ENCODE data around the gene SLIT3.

DNA sequence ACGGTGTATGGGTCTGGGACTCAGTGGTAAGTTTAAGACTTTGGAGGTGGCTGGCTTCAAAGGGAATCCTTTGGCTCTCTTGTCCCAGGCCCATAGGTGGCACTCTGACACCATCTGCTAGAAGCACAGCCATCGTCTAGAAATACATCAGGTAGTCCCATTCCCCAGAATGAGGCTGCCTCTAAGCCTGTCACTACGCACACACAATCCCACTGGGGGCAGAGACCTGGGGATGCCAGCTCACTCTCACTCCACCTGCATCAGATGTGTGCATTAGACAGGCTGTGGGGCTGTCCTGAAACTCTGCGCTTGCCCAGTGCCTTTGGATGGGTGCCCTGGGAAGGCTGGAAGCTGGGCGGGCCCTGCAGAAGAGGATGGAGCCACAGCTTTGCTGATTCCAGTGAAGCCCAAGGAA lies 594.3 kb downstream of the SLIT3 start:
- TF ChIP-seq YY1 (IDR thresholded peaks at IDR 0.05; ENCODE audit: extremely low read depth, insufficient replicate concordance, low read depth, low read length) (no peak), ZNF274 (IDR thresholded peaks at IDR 0.05; ENCODE audit: low read depth, low read length) (no peak), POLR2AphosphoS5 (IDR thresholded peaks at IDR 0.05; ENCODE audit: low read depth, low read length) (no peak), EZH2phosphoT487 (IDR thresholded peaks at IDR 0.05; ENCODE audit: borderline replicate concordance) (no peak), EGR1 (IDR thresholded peaks at IDR 0.05; ENCODE audit: low read depth) (no peak), POLR2A (IDR thresholded peaks at IDR 0.05; ENCODE audit: borderline replicate concordance, extremely low read depth, insufficient read depth, insufficient read length) (no peak), EZH2 (IDR thresholded peaks at IDR 0.05) (no peak), JUND (IDR thresholded peaks at IDR 0.05) (no peak), ZFX (IDR thresholded peaks at IDR 0.05) (no peak)
- TF ChIP-seq, protein P1, sequence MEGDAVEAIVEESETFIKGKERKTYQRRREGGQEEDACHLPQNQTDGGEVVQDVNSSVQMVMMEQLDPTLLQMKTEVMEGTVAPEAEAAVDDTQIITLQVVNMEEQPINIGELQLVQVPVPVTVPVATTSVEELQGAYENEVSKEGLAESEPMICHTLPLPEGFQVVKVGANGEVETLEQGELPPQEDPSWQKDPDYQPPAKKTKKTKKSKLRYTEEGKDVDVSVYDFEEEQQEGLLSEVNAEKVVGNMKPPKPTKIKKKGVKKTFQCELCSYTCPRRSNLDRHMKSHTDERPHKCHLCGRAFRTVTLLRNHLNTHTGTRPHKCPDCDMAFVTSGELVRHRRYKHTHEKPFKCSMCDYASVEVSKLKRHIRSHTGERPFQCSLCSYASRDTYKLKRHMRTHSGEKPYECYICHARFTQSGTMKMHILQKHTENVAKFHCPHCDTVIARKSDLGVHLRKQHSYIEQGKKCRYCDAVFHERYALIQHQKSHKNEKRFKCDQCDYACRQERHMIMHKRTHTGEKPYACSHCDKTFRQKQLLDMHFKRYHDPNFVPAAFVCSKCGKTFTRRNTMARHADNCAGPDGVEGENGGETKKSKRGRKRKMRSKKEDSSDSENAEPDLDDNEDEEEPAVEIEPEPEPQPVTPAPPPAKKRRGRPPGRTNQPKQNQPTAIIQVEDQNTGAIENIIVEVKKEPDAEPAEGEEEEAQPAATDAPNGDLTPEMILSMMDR (IDR thresholded peaks at IDR 0.05 in 2 of 3, conservative IDR thresholded peaks at IDR 0.05 in 1 of 3; ENCODE audit: borderline replicate concordance in 1 of 3, insufficient read depth in 1 of 3, low read depth in 2 of 3, low read length in 2 of 3): peak; percentile 45 to 71 (median 67); a peak in 5 of 6 replicates
- TF ChIP-seq, protein P2, sequence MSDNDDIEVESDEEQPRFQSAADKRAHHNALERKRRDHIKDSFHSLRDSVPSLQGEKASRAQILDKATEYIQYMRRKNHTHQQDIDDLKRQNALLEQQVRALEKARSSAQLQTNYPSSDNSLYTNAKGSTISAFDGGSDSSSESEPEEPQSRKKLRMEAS (IDR thresholded peaks at IDR 0.05): no peak
- TF ChIP-seq, protein P3, sequence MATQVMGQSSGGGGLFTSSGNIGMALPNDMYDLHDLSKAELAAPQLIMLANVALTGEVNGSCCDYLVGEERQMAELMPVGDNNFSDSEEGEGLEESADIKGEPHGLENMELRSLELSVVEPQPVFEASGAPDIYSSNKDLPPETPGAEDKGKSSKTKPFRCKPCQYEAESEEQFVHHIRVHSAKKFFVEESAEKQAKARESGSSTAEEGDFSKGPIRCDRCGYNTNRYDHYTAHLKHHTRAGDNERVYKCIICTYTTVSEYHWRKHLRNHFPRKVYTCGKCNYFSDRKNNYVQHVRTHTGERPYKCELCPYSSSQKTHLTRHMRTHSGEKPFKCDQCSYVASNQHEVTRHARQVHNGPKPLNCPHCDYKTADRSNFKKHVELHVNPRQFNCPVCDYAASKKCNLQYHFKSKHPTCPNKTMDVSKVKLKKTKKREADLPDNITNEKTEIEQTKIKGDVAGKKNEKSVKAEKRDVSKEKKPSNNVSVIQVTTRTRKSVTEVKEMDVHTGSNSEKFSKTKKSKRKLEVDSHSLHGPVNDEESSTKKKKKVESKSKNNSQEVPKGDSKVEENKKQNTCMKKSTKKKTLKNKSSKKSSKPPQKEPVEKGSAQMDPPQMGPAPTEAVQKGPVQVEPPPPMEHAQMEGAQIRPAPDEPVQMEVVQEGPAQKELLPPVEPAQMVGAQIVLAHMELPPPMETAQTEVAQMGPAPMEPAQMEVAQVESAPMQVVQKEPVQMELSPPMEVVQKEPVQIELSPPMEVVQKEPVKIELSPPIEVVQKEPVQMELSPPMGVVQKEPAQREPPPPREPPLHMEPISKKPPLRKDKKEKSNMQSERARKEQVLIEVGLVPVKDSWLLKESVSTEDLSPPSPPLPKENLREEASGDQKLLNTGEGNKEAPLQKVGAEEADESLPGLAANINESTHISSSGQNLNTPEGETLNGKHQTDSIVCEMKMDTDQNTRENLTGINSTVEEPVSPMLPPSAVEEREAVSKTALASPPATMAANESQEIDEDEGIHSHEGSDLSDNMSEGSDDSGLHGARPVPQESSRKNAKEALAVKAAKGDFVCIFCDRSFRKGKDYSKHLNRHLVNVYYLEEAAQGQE (IDR thresholded peaks at IDR 0.05; ENCODE audit: low read depth): no peak

Data from HCT116 (cell line).